ENCODE measurements around the gene ZNF428.

GRCh38 chr19:43616954-43617353, 2.5 kb downstream of the ZNF428 start:
- TF ChIP-seq CTCF (IDR thresholded peaks at IDR 0.05) (no peak), POLR2A (IDR thresholded peaks at IDR 0.05) (no peak), EP300 (IDR thresholded peaks at IDR 0.05) (no peak)

All from ovary (tissue), 3 donors.